Astrocyte (in vitro differentiated cells and primary cell): ENCODE data around the gene GJD4.

Source experiments
- CTCF ChIP-seq: IDR thresholded peaks from 2 replicates; pipeline ENCODE4 v1.5.1; 2011; ENCODE audit warnings: low read depth, mild to moderate bottlenecking, inconsistent platforms, low read length, moderate library complexity; ENCODE audit not compliant: insufficient read depth
- EZH2 ChIP-seq: IDR thresholded peaks from 2 replicates; pipeline ENCODE4 v1.6.1; 2012; ENCODE audit warnings: mild to moderate bottlenecking, low read length, inconsistent platforms; ENCODE audit not compliant: insufficient read depth

GRCh38 chr10:35580423-35580770, 24.7 kb upstream of the GJD4 start:
- TF ChIP-seq CTCF (no peak), EZH2 (no peak)
